ENCODE data around the gene PLA2G4E. TPM values are rescaled to one million over a fixed set of nuclear protein-coding genes. Genes with fewer than 3 reads are reported as not detected.
A peak's percentile ranks its signal among the peaks of the same experiment; 100 is the strongest.

Gene PLA2G4E
- total RNA-seq, 4 donors from 2014 or later: 1.1 to 89.5 (median 9.2) TPM

GRCh38 chr15:41937568-41937923 lies 83.3 kb downstream of the PLA2G4E start:
- intact Hi-C loops (cut with DNase I): no loop called here
- Histone ChIP-seq H3K27me3 (no peaks in the 10 kb centered on the region), H3K4me1 (peaks cover 34 to 100% (median 64%) of the 10 kb centered on the region in 3 donors), H3K4me3 (no peak overlapping the region), H3K9me3 (no peaks in the 10 kb centered on the region), H3K27ac (peak overlapping the region; percentile 85 to 90 (median 88)), H3K36me3 (peaks cover 0 to 11% (median 0%) of the 10 kb centered on the region in 3 donors)
- no peak for TF ChIP-seq POLR2A (IDR thresholded peaks at IDR 0.05)
- no peak for TF ChIP-seq CTCF (IDR thresholded peaks at IDR 0.05)
- DNase-seq: no peak
- WGBS, 2 donors: 71% methylated on average over 4 of the region's 4 CpGs

- peaks cover 0 to 7% (median 0%) of the 10 kb centered on the region in 3 donors for H3K36me3 ChIP-seq
- no peaks in the 10 kb centered on the region for H3K9me3 ChIP-seq
- H3K27ac ChIP-seq: peak overlapping the region; percentile 85 to 90 (median 88)
- peaks cover 38 to 100% (median 61%) of the 10 kb centered on the region in 3 donors for H3K4me1 ChIP-seq
- WGBS, 2 donors: 47 to 49% methylated on average over 18 to 19 of the region's 19 CpGs
- DNase-seq: no peak
- intact Hi-C loops (cut with DNase I): no loop called here
- no peaks in the 10 kb centered on the region for H3K27me3 ChIP-seq
- no peak for TF ChIP-seq POLR2A (IDR thresholded peaks at IDR 0.05)
- no peak for TF ChIP-seq CTCF (IDR thresholded peaks at IDR 0.05)
- H3K4me3 ChIP-seq: no peak overlapping the region
These were observed 83.9 kb downstream of the PLA2G4E start for GRCh38 chr15:41936649-41937567.

- peaks cover 39 to 99% (median 58%) of the 10 kb centered on the region in 3 donors for H3K4me1 ChIP-seq
- TF ChIP-seq POLR2A (IDR thresholded peaks at IDR 0.05) (no peak), CTCF (IDR thresholded peaks at IDR 0.05) (no peak)
- intact Hi-C loops (cut with DNase I): no loop called here
- no peaks in the 10 kb centered on the region for H3K27me3 ChIP-seq
- H3K27ac ChIP-seq: peak overlapping the region; percentile 85 to 90 (median 88)
- no peak for DNase-seq
- H3K4me3 ChIP-seq: no peak overlapping the region
- H3K36me3 ChIP-seq: no peaks in the 10 kb centered on the region
- WGBS, 2 donors: 82 to 89% methylated on average over 3 of the region's 3 CpGs
- H3K9me3 ChIP-seq: no peaks in the 10 kb centered on the region
These were observed 84.7 kb downstream of the PLA2G4E start for GRCh38 chr15:41936155-41936554.

- 54 to 68% methylated on average over 4 to 5 of the region's 5 CpGs for WGBS, 2 donors
- TF ChIP-seq POLR2A (IDR thresholded peaks at IDR 0.05) (no peak), CTCF (IDR thresholded peaks at IDR 0.05) (no peak)
- intact Hi-C loops (cut with DNase I): no loop called here
- H3K4me1 ChIP-seq: peaks cover 45 to 99% (median 58%) of the 10 kb centered on the region in 3 donors
- H3K9me3 ChIP-seq: no peaks in the 10 kb centered on the region
- no peak for DNase-seq
- H3K27me3 ChIP-seq: no peaks in the 10 kb centered on the region
- no peak overlapping the region for H3K4me3 ChIP-seq
- H3K27ac ChIP-seq: peak overlapping the region; percentile 85 to 90 (median 88)
- H3K36me3 ChIP-seq: no peaks in the 10 kb centered on the region
These were observed 85.2 kb downstream of the PLA2G4E start for GRCh38 chr15:41935566-41936020.

GRCh38 chr15:41934843-41935242 lies 86.0 kb downstream of the PLA2G4E start:
- H3K36me3 ChIP-seq: no peaks in the 10 kb centered on the region
- H3K27me3 ChIP-seq: no peaks in the 10 kb centered on the region
- WGBS, 2 donors: 16 to 25% methylated on average over 4 of the region's 4 CpGs
- peak overlapping the region in 1 of 4 donors; percentile 12 for H3K4me3 ChIP-seq
- peak overlapping the region; percentile 85 to 90 (median 88) for H3K27ac ChIP-seq
- no peak for DNase-seq
- H3K4me1 ChIP-seq: peaks cover 45 to 99% (median 59%) of the 10 kb centered on the region in 3 donors
- intact Hi-C loops (cut with DNase I): no loop called here
- no peaks in the 10 kb centered on the region for H3K9me3 ChIP-seq
- no peak for TF ChIP-seq POLR2A (IDR thresholded peaks at IDR 0.05)
- TF ChIP-seq CTCF (IDR thresholded peaks at IDR 0.05): no peak

Data from esophagus squamous epithelium (tissue), 5 donors.